HG03095 (cell line): ENCODE measurements around the gene CCDC78.

Experiments
- ATAC-seq: cut with Tn5 transposase; IDR thresholded peaks from one replicate; pipeline ENCODE4 v1.9.1; 2021; ENCODE audit warnings: moderate library complexity; ENCODE audit not compliant: unreplicated experiment

Gene CCDC78

DNA sequence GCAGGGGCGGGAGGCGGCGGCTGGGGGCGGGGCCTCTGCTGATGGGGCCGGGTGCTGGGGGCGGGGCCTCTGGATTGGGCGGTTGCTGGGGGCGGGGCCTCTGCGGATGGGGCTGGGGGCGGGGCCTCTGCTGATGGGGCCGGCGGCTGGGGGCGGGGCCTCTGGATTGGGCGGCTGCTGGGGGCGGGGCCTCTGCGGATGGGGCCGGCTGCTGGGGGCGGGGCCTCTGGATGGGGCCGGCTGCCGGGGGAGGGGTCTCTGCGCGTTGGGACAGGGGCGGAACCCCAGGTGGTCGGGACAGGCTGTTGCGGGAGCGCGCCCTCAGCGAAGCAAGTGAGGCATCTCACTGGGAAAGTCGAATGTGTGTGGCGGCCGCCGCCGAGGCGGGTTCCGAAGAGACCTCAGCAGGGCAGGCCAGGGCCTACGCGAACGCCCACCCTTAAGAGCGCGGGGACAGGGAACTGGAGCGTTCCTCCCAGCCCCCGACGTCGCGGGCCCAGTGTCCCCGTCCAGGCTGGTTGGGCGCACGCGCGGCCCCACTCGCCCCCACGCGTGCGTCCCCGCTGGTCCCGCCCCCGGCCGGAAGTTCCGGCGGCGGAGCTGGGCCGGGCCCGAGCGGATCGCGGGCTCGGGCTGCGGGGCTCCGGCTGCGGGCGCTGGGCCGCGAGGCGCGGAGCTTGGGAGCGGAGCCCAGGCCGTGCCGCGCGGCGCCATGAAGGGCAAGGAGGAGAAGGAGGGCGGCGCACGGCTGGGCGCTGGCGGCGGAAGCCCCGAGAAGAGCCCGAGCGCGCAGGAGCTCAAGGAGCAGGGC is 46.2 kb downstream of the CCDC78 start, which contains the start of gene STUB1:
STUB1 (plus strand) TSS at position 597 of the 811 bp plus-strand sequence; CDS start at position 713, 116 bp downstream.
- peak; percentile 27 for ATAC-seq

DNA sequence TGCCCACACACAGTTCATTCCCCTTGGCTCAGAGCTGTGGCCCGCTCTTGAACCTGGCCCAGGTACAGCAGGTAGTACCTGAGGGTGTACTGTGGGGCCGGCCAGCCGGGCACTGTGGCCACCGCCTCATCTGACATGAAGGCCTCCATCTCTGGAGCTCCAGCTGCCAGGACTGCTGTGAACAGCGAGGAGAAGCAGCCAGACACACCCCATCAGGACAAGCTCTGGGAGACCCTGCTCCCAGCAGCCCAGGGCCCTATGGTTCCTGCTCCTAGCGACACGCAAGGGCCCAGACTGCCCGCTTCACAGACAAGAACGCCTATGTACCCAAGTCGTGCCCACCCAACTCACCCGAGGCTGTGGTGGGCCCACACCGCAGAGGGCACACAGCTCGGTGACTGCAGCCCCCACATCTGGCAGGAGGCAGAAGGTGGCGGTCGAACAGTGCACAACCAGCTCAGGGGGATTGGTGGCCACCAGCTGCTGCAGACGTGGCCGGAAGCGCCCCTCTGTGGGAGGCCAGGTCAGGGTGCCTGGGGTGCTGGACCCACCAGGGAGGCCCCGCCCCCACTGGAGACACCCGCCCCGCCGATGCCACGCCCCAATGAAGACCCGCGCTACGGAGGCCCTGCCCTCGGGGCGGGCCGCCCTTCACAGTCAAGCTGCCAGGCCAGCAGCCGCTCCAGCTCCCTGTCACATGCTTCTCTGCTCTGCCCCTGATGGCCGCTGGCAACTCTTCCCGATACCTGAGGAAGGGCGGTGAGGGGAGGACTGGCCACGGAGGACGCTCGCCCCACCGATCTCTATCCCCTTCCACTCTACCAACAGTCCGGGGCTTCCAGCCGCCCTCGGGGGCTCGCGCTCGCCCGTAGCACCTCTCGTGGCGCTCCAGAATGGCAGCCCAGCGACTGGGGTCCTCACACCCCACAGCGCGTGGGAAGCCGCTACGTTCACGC is 47.1 kb downstream of the CCDC78 start:
- no peak for ATAC-seq

DNA sequence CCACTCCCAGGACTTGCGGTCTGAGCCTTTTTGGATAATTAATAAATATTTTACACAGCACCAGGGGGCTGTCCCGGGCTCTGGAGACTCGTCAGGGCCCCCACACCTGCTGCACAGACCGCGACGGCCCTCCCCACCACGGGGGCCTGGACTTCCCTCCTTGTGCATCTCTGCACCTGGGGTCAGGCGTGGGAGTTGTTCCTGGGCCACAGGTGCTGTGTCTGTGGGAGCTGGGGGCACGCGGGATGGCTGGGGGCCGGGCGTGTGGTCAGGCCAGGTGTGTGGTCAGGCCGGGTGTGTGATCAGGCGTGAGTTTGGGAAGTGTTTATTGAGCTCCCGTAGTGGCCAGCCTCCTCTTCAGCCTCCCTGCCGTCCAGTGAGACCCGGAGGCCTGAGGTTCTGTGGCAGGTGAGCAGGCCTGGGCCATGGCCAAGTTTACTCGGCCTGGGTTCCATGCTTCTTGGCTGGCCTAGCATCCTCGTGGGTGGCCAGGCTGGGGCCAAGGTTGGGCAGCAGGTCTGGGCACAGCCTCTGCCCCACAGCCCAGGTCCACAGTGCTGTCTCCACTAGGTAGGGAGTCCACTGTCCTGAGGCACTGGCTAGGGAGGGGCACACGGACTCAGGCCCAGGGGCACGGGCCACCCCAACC is 47.9 kb downstream of the CCDC78 start:
- ATAC-seq, result no peak

DNA sequence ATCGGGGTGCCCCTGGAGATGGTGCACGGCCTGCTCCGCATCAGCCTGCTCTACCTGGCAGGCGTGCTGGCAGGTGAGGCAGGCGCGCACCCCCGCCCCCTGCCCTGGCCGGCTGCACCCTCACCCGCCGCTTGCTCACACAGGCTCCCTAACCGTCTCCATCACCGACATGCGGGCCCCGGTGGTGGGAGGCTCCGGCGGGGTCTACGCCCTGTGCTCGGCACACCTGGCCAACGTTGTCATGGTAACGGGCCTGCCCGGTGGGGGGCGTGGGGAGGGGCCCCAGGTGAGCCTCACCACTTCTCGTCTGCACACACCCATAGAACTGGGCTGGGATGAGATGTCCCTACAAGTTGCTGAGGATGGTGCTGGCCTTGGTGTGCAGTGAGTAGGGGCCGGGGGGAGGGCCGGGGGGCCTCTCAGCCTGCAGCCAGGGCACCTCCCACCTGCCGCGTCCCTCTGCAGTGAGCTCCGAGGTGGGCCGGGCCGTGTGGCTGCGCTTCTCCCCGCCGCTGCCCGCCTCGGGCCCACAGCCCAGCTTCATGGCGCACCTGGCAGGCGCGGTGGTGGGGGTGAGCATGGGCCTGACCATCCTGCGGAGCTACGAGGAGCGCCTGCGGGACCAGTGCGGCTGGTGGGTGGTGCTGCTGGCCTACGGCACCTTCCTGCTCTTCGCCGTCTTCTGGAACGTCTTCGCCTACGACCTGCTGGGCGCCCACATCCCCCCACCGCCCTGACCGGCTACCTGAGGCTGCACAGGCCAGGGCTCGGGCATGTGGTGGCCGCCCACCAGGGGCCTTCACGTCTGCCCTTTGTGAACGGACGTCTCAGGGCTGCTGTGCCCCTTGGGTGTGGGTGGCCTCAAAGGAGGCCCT is 48.7 kb downstream of the CCDC78 start:
- ATAC-seq, result no peak

DNA sequence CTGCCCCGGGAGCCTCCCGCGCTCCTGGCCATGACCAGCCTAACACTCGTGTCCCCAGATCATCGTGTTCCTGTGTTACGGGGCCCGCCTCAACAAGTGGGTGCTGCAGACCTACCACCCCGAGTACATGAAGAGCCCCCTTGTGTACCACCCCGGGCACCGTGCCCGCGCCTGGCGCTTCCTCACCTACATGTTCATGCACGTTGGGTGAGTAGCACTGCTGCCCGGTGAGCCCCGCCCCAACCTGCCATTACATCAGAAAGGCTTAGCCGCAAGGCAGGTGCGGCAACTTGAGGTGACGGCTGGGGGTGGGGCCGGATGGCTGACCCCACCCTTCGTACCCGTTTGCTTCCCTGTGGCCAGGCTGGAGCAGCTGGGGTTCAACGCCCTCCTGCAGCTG is 49.3 kb downstream of the CCDC78 start:
- ATAC-seq, result no peak

DNA sequence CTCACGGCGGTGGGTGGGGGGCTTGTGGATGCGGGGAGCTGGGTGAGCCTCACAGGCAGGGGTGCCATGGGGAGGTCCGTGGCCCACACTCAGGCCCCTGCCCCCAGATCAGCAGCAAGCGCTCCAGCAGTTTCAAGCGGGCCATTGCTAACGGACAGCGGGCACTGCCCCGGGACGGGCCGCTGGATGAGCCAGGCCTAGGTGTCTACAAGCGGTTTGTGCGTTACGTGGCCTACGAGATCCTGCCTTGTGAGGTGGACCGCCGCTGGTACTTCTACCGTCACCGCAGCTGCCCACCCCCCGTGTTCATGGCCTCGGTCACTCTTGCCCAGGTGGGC is 49.7 kb downstream of the CCDC78 start:
- ATAC-seq, result no peak

DNA sequence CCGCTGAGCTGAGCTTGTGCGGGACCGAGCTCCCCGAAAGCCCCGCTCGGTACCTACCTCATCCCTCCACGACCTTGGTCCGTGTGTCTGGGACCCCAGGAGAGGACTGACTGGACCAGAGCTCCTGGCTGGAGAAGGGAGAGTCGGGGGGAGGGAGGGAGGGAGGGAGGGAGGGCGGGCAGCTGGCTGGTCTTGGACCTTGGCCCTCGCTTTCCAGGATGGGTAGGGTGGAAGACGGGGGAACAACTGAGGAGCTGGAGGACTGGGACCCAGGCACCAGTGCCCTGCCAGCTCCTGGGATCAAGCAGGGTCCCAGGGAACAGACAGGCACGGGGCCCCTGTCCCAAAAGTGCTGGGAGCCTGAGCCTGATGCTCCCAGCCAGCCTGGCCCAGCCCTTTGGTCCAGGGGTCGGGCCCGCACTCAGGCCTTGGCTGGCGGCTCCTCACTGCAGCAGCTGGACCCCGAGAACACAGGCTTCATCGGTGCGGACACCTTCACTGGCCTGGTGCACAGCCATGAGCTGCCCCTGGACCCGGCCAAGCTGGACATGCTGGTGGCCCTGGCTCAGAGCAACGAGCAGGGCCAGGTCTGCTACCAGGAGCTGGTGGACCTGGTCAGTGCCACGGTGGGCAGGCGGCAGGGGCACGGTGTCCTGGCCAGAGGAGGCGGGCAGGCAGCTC is 50.2 kb downstream of the CCDC78 start:
- no peak for ATAC-seq

DNA sequence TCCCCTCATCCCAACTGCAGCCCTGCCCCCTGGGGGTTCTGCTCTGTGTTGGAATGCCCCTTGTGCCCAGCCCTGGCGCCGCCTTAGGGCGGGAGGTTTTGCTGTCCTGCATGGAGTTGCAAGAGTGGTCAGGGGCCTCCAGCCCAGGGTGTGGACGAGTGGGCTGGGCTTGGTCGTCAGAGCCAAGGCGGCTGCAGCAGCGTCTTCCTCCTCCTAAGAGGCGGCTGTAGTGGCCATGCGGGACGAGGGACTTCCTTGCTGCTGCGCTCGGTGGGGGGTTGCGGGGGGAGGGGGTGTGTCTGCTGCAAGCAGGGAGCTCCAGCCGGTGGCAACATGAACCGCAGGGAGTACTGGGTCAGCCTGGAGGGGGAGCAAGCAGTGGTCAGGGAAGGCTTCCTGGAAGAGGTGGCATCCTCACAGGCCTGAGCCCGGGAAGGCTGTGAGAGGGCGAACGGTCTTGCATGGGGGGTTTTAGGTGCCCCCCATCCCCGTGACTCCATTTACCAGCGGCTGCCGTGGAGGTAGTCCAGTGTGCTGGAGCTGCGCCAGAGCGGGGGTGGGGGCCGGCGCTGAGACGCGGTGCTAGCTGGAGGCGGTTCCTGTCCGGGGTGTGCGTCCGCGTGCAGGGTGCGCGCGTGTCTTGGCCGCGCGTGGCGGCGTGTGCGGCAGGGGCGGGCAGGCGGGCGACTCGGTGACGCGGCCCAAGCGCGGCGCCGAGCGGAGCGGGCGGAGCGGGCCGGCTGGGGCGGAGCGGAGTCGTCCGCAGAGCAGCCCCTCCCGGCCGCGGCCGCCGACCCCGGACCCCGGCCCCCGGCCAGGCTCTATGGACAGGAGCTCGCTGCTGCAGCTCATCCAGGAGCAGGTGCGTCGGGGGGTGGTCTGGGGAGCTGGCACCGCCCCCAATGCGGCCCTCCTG is 51.0 kb downstream of the CCDC78 start, which contains the start of gene RHBDL1:
RHBDL1 (plus strand) TSS at position 704 of the 916 bp plus-strand sequence; CDS start at position 824, 120 bp downstream.
- ATAC-seq, result no peak

DNA sequence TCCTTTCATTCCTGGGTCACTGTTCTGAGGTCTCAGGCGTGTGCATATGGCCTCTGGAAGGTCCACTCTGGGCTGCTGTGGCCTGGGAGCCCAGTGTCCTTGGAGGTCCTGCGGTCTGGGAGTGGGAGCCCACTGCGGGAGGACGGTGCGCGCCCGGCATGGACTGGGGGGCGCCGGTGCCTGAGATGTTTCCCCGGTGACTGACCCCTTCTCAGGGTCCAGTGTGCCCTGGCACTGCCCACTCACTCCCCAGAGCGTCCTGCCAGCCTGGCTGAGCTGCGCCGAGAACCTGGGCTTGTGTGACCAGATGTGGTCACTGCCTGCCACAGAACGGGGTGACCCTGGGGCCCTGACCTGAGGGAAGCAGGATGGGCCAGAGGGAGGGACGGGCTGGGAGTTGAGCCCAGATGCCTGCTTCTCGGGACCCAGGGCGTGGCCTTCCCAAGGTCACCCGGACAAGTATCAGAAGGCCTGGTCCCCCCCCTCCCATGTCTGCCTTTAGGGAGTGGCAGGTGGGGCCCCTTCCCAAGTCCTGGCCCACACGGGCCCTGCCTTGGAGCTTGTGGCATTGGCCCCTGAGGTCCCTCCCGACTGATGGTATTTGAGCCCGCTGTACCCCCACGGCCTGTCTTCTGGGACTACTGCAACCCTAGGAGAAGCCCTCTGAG is 51.9 kb downstream of the CCDC78 start:
- no peak for ATAC-seq

DNA sequence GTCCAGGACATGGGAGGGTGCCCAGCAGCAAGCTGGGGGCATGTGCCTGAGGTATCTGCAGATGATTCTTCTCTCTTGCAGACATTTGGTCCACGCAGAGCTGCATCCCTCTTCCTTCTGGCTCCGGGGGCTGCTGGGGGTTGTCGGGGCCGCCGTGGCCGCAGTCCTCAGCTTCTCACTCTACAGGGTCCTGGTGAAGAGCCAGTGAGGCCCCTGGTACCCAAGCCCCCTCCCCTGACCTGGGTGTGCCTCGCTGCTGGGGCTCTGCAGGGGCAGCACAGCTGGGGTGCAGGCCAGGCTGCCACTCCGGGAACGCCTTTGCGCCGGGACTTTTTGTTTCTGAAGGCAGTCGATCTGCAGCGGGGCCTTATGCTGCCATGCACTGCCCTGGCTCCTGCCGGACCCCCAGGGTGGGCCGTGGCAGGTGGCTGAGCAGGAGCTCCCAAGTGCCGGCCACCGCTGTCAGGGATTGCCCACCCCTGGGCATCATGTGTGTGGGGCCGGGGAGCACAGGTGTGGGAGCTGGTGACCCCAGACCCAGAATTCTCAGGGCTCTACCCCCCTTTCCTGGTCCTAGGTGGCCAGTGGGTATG is 52.7 kb downstream of the CCDC78 start:
- no peak for ATAC-seq

DNA sequence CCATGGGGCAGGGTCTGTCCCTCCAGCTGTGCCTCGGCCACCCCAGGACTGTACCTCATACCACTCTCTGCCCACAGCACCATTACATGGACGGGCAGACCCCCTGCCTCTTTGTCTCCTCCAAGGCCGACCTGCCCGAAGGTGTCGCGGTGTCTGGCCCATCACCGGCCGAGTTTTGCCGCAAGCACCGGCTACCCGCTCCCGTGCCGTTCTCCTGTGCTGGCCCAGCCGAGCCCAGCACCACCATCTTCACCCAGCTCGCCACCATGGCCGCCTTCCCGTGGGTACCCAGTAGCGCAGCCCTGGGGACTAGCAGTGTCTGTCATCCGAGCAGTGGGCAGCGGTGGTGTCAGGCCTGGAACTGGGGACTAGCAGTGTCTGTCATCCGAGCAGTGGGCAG is 53.4 kb downstream of the CCDC78 start:
- ATAC-seq, result no peak
